GM12878 (cell line): ENCODE data around the gene MUSTN1. TPM values are rescaled to one million over a fixed set of nuclear protein-coding genes. Genes with fewer than 3 reads are reported as not detected.

Experiments
- ATAC-seq: fragments of 200-7000 bp; cut with Tn5 transposase; 3 replicates; pipeline ENCODE4 v1.9.1; 2020; ENCODE audit warnings: mild to moderate bottlenecking, moderate library complexity
- BruUV-seq: library from RNA; stranded (reverse); fragments of 400-500 nt; replicated peaks from 2 replicates; lab custom pipeline; 2021; lab: Mats Ljungman, UMichigan
- CTCF ChIA-PET: fragments of 300-600 bp; sonication (Branson Sonifier 250); formaldehyde crosslinking; extraction: SDS; loops from one replicate; lab custom pipeline; 2021; ENCODE audit warnings: inconsistent platforms; lab: Yijun Ruan, JAX
- POLR2A ChIA-PET: fragments of 350-600 bp; formaldehyde crosslinking; extraction: SDS; loops from one replicate; lab custom pipeline; 2021; ENCODE audit warnings: inconsistent platforms; lab: Charles Lee
- RAD21 ChIA-PET: fragments of 300-600 bp; sonication (Branson Sonifier 250); formaldehyde crosslinking; loops from one replicate; lab custom pipeline; 2023; ENCODE audit warnings: antibody characterized with exemption; ENCODE audit not compliant: unreplicated experiment; lab: Charles Lee
- SMC1A ChIA-PET: fragments of 300-600 bp; sonication (Branson Sonifier 250); formaldehyde crosslinking; loops from one replicate; lab custom pipeline; 2023; ENCODE audit not compliant: unreplicated experiment, uncharacterized antibody; lab: Charles Lee
- DNase-seq: peaks from one replicate; pipeline ENCODE4 v3.0.0-alpha.2; 2011; ENCODE audit warnings: low read depth, low spot score
- FAIRE-seq: peaks from 3 replicates; lab custom pipeline; 2011; peaks lifted over from hg19 to GRCh38; lab: Jason Lieb, UNC
- H2AFZ ChIP-seq: 2 replicates; pipeline ENCODE4 v1.6.0; 2011; ENCODE audit warnings: low read depth, low read length, control low read depth; ENCODE audit not compliant: control insufficient read depth
- H3K27ac ChIP-seq: 2 replicates; pipeline ENCODE4 v1.5.1; 2011; ENCODE audit warnings: control low read depth; ENCODE audit not compliant: control insufficient read depth, insufficient read depth
- H3K27me3 ChIP-seq, 2 experiments: replicated peaks in 1 of 2; 2 replicates each; pipeline versions ENCODE4 v1.6.0 to v1.6.1; 2011; ENCODE audit warnings: low read length in 1 of 2; ENCODE audit not compliant: control insufficient read depth in 2 of 2, insufficient read depth in 2 of 2
- H3K36me3 ChIP-seq, 2 experiments: 2 replicates each; pipeline ENCODE4 v1.5.1; 2011; ENCODE audit warnings: low read length in 1 of 2; ENCODE audit not compliant: control insufficient read depth in 2 of 2, insufficient read depth in 2 of 2
- H3K4me1 ChIP-seq: 2 replicates; pipeline ENCODE4 v1.6.1; 2011; ENCODE audit warnings: mild to moderate bottlenecking, low read length, moderate library complexity, mixed read lengths; ENCODE audit not compliant: control insufficient read depth, insufficient read depth
- H3K4me2 ChIP-seq: 2 replicates; pipeline ENCODE4 v1.6.0; 2011; ENCODE audit warnings: control low read depth; ENCODE audit not compliant: control insufficient read depth, insufficient read depth
- H3K4me3 ChIP-seq: fragments of 200-600 bp; sonication (generic); 2 replicates; pipeline ENCODE4 v1.5.1; 2016
- H3K79me2 ChIP-seq: 2 replicates; pipeline ENCODE4 v1.6.0; 2011; ENCODE audit warnings: low read length; ENCODE audit not compliant: control insufficient read depth, insufficient read depth
- H3K9ac ChIP-seq: 2 replicates; pipeline ENCODE4 v1.8.0; 2011; ENCODE audit warnings: low read length, control low read depth, mixed read lengths; ENCODE audit not compliant: control insufficient read depth, insufficient read depth
- H3K9me3 ChIP-seq: replicated peaks from 3 replicates; pipeline ENCODE4 v1.5.1; 2011; ENCODE audit warnings: mild to moderate bottlenecking, low read length; ENCODE audit not compliant: control insufficient read depth, insufficient read depth
- H4K20me1 ChIP-seq: 2 replicates; pipeline ENCODE4 v1.6.0; 2011; ENCODE audit not compliant: control insufficient read depth, insufficient read depth
- CBFB ChIP-seq: IDR thresholded peaks from 2 replicates; pipeline ENCODE4 v1.6.1; 2016; ENCODE audit warnings: antibody characterized with exemption, low read depth
- ESRRA ChIP-seq: IDR thresholded peaks from 2 replicates; pipeline ENCODE4 v1.6.1; 2012; ENCODE audit warnings: mild to moderate bottlenecking, low read length, improper control_type of control experiment
- EZH2 ChIP-seq: IDR thresholded peaks from 2 replicates; pipeline ENCODE4 v1.6.1; 2012; ENCODE audit warnings: low read depth, mild to moderate bottlenecking, control low read depth, inconsistent platforms, low read length, borderline replicate concordance; ENCODE audit not compliant: control insufficient read depth
- MXI1 ChIP-seq: fragments of 150-350 bp; IDR thresholded peaks from 2 replicates; pipeline ENCODE4 v1.6.1; 2011; ENCODE audit warnings: low read depth, mild to moderate bottlenecking, inconsistent platforms, low read length, improper control_type of control experiment
- PAX5 ChIP-seq: IDR thresholded peaks from 2 replicates; pipeline ENCODE4 v1.6.1; 2011; ENCODE audit warnings: low read depth, low read length, borderline replicate concordance
- PBX3 ChIP-seq: IDR thresholded peaks from 2 replicates; pipeline ENCODE4 v1.6.1; 2011; ENCODE audit warnings: mild to moderate bottlenecking, low read depth, low read length, moderate library complexity; ENCODE audit not compliant: insufficient replicate concordance
- WGBS: methylation state at CpG from one replicate; pipeline ENCODE4 v1.1.6; 2016; ENCODE audit warnings: low lambda C conversion rate; ENCODE audit not compliant: insufficient replicate concordance, insufficient coverage; ENCODE audit errors: missing lambda C conversion rate; 5-methylcytosine and 5-hydroxymethylcytosine counted together
- in situ Hi-C: fragments of 300-500 bp; cut with MboI; formaldehyde crosslinking; loops from 9 replicates; pipeline ENCODE4 v1.14.3; 2018; ENCODE audit warnings: mixed read lengths
- intact Hi-C: fragments of 100-400 bp; cut with micrococcal nuclease; formaldehyde crosslinking; loops from one replicate; pipeline ENCODE4 v1.14.2; 2022; ENCODE audit not compliant: unreplicated experiment
- polyA plus RNA-seq, 11 experiments: library from polyadenylated mRNA; depleted of rRNA in 4 of 11; unstranded in 6 of 11; stranded (reverse) in 5 of 11; fragments of >200 nt; fragmentation: Nextera tagmentation in 4 of 11; fragmentation: Illumina TruSeq in 1 of 11; extraction: Ambion mirVana in 4 of 11; extraction: Trizol in 1 of 11; gene quantifications; 1 replicate in 1 of 11; 2 replicates in 10 of 11; pipeline versions ENCODE4 v1.2.1 to v1.2.3, GENCODE V29; 2011 to 2016; ENCODE audit warnings: inconsistent platforms in 2 of 11, missing spikeins in 2 of 11, low read depth in 1 of 11
- total RNA-seq, 4 experiments: library from RNA; depleted of rRNA in 3 of 4; stranded (reverse); fragments of >200 nt in 3 of 4; fragmentation: Illumina TruSeq in 1 of 4; extraction: Trizol in 1 of 4; gene quantifications; 2 replicates each; pipeline versions ENCODE4 v1.2.1 to v1.2.3, GENCODE V29; 2013 to 2021
- TF ChIP-seq, protein P1 (sequence below): fragments of 450-650 bp; IDR thresholded peaks from 2 replicates; pipeline ENCODE4 v1.6.1; 2016; ENCODE audit warnings: mild to moderate bottlenecking

Gene MUSTN1
- total and polyA plus RNA-seq, 10 of the 15 experiments (the other 5 are each of a cell fraction or from before 2014, with no cell fraction given): 0.35 to 4.5 (median 1.2) TPM; not detected in 2

- ChIA-PET POLR2A (interaction anchor here (0.7 kb wide), 1 partner anchor 75 kb away, joined by 3 read pairs; no protein-coding TSS in a partner anchor), RAD21 (interaction anchor here (0.6 to 1.4 kb wide), 6 partner anchors 48 to 458 kb away, joined by 3 to 4 read pairs (median 4); partner anchors contain the start of gene STIMATE), CTCF (interaction anchor here (0.8 to 3.7 kb wide), 12 partner anchors 8 to 226 kb away, joined by 3 to 27 read pairs (median 6); no protein-coding TSS in a partner anchor), SMC1A (interaction anchor here (1.0 to 1.4 kb wide), 6 partner anchors 48 to 229 kb away, joined by 3 to 6 read pairs (median 4); no protein-coding TSS in a partner anchor)
- no peak overlapping the region for H3K4me2 ChIP-seq
- ATAC-seq: no peak
- WGBS: 66% methylated on average over 6 of the region's 6 CpGs
- TF ChIP-seq PAX5 (no peak), EZH2 (no peak), PBX3 (no peak), CBFB (no peak), MXI1 (no peak), ESRRA (no peak)
- TF ChIP-seq, protein P1, sequence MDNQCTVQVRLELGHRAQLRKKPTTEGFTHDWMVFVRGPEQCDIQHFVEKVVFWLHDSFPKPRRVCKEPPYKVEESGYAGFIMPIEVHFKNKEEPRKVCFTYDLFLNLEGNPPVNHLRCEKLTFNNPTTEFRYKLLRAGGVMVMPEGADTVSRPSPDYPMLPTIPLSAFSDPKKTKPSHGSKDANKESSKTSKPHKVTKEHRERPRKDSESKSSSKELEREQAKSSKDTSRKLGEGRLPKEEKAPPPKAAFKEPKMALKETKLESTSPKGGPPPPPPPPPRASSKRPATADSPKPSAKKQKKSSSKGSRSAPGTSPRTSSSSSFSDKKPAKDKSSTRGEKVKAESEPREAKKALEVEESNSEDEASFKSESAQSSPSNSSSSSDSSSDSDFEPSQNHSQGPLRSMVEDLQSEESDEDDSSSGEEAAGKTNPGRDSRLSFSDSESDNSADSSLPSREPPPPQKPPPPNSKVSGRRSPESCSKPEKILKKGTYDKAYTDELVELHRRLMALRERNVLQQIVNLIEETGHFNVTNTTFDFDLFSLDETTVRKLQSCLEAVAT: no peak
- BruUV-seq: no TSS peak
- H2AFZ ChIP-seq: no peak overlapping the region
- H3K4me3 ChIP-seq: no peak overlapping the region
- intact Hi-C loops (no loop called here), in situ Hi-C loops (loop anchor here (10.0 kb wide), 1 partner anchor 230 kb away; no protein-coding TSS in a partner anchor)
- no peaks in the 10 kb centered on the region for H3K9me3 ChIP-seq
- peaks cover 8% of the 10 kb centered on the region for H3K4me1 ChIP-seq
- H3K27me3 ChIP-seq: no peaks in the 10 kb centered on the region
- peaks cover 11 to 13% of the 10 kb centered on the region in 2 experiments for H3K36me3 ChIP-seq
- no peak overlapping the region for H3K27ac ChIP-seq
- no peak overlapping the region for H3K9ac ChIP-seq
- H4K20me1 ChIP-seq: no peaks in the 10 kb centered on the region
- FAIRE-seq: no peak
- H3K79me2 ChIP-seq: no peaks in the 10 kb centered on the region
- DNase-seq: no peak
Observed at GRCh38 chr3:52845157-52845556, 10.3 kb upstream of the MUSTN1 start.
